DMS 273 (cell line): ENCODE data around the gene ROBO2.

Source experiments
- DNase-seq: peaks from one replicate; lab custom pipeline; 2025; ENCODE audit not compliant: unreplicated experiment; lab: John Stamatoyannopoulos, UW

ROBO2 gene

GRCh38 chr3:77102951-77103769 lies 63.3 kb downstream of the ROBO2 start:
- peak; percentile 20 for DNase-seq

GRCh38 chr3:77122652-77123051 lies 82.8 kb downstream of the ROBO2 start:
- no peak for DNase-seq

- no peak for DNase-seq
Observed at GRCh38 chr3:77125966-77126365, 86.1 kb downstream of the ROBO2 start.

- DNase-seq, result no peak
Observed at GRCh38 chr3:77134769-77135168, 94.9 kb downstream of the ROBO2 start.

- no peak for DNase-seq
Observed at GRCh38 chr3:77137559-77137958, 97.7 kb downstream of the ROBO2 start.

- no peak for DNase-seq
Observed at GRCh38 chr3:77139624-77140023, 99.7 kb downstream of the ROBO2 start.

GRCh38 chr3:77141423-77141822 lies 101.5 kb downstream of the ROBO2 start:
- DNase-seq, result no peak

- DNase-seq, result no peak
Observed at GRCh38 chr3:77142578-77142977, 102.7 kb downstream of the ROBO2 start.

- DNase-seq, result no peak
Observed at GRCh38 chr3:77146004-77146403, 106.1 kb downstream of the ROBO2 start.

- peak; percentile 52 for DNase-seq
Observed at GRCh38 chr3:77147836-77148578, 108.1 kb downstream of the ROBO2 start.

- DNase-seq, result no peak
Observed at GRCh38 chr3:77149382-77149781, 109.5 kb downstream of the ROBO2 start.

GRCh38 chr3:77150028-77150427 lies 110.1 kb downstream of the ROBO2 start:
- DNase-seq, result no peak

- no peak for DNase-seq
Observed at GRCh38 chr3:77150759-77151158, 110.9 kb downstream of the ROBO2 start.

GRCh38 chr3:77158730-77159581 lies 119.1 kb downstream of the ROBO2 start:
- DNase-seq, result peak; percentile 32

GRCh38 chr3:77160931-77161497 lies 121.1 kb downstream of the ROBO2 start:
- DNase-seq, result no peak

GRCh38 chr3:77169823-77170222 lies 129.9 kb downstream of the ROBO2 start:
- no peak for DNase-seq

GRCh38 chr3:77171026-77171425 lies 131.1 kb downstream of the ROBO2 start:
- DNase-seq, result no peak

GRCh38 chr3:77179762-77180161 lies 139.9 kb downstream of the ROBO2 start:
- no peak for DNase-seq

- no peak for DNase-seq
Observed at GRCh38 chr3:77182341-77182740, 142.4 kb downstream of the ROBO2 start.

GRCh38 chr3:77186319-77186718 lies 146.4 kb downstream of the ROBO2 start:
- no peak for DNase-seq

GRCh38 chr3:77186728-77187127 lies 146.8 kb downstream of the ROBO2 start:
- no peak for DNase-seq
